A673 (cell line): ENCODE results near the gene RGS8.

Experiments used
- CTCF ChIP-seq: fragments of 300-800, 200-600 bp; sonication (generic); conservative IDR thresholded peaks from 2 replicates; pipeline ENCODE4 v1.5.1; 2017; ENCODE audit warnings: low read depth, mild to moderate bottlenecking, antibody characterized with exemption, low read length, moderate library complexity, mixed read lengths
- EZH2 ChIP-seq: fragments of 200-600 bp; sonication (generic); IDR thresholded peaks from 2 replicates; pipeline ENCODE4 v1.6.1; 2017; ENCODE audit warnings: borderline replicate concordance, low read depth, mild to moderate bottlenecking, mixed read lengths, antibody characterized with exemption, low read length; ENCODE audit not compliant: poor library complexity, severe bottlenecking

DNA sequence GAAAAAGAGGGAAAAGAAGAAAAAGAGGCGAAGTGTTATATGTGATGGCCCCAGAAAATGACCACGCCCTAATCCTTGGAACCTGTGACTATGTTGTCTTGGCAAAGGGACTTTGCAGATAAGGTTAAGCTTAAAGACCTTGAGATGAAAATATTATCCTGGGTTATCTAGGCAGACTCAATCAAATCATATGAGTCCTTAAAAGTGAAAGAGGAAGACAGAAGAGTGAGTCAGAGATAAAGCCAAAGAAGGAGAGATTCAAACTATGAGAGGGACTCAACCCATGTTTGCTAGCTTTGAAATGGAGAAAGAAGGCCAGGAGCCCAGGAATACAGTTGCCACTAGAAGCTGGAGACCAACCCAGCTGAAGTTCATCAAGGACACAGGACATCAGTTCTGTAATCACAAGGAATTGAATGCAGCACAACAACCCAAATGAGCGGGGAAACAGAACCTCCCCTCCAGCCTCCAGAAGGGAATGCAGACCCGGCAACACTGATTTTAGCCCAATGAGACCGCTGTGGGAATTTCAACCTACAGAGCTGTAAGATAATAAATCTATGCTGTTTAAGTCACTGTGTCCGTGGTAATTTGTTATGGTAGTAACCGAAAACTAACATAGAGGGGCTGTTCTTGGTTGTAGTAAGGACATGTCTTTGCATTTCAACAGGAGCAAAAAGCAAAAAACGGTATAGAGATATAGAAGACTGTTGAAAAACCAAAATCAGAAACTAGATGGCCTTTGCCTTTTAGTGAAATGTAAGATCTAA lies 4.2 kb upstream of the RGS8 start:
- TF ChIP-seq CTCF = no peak
- no peak for TF ChIP-seq EZH2
